Measurements from ENCODE around the gene TMSB10.

Gene TMSB10

DNA sequence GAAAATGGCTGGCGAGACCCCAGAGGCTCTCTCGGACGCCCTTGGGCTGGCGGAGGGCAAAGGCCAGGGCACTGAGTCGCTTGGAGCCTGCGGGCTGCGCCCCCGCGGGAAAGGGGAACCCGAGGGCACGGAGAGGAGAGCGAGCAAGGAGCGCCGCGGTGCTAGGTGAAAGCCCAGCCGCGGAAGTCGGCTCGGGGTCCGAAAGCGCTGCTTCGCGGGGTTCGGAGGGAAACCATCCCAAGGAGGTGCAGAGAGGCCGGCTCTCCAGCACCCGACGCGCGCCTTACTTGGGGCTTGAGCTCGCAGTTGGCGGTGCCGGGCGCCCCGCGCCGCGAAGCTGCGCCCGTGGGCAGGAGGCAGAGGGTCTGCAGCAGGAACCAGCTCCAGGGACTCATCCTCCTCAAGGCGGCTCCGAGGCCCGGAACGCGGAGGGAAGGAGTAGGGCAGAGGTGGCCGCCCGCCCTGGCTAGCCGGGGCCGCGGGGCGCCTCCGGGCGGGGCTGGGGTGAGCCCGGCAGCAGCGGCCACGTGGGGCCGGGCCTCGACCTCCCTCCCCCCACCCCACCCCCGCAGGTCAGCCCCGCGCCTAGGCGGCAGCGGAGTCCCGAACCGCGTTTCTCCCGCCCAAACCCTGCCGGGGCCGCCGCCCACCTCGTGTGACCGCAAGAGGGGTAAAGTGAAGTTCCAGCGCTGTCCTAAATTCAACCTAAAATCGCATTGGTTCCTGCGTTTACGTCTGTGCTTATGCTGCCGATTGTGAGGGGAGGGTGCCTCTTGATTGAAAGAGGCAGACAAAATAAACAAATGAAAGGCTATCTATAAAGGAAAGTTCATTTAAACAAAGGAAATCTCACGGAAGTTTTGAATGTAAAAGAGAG, 24.6 kb upstream of the TMSB10 start, which contains the start of gene TRABD2A:
TSS of gene TRABD2A (minus strand) at position 440 of the 877 bp plus-strand sequence. CDS start at position 395, 45 bp downstream.
- peak within 1 kb of the TSS; percentile 59 for H3K9ac ChIP-seq
- no peaks in the 10 kb centered on the region for H3K79me2 ChIP-seq (ENCODE audit: insufficient read depth, low read depth)
- H3K4me1 ChIP-seq (ENCODE audit: low read depth, poor library complexity, severe bottlenecking), result peaks cover 7% of the 10 kb centered on the region
- H3K4me3 ChIP-seq (IDR thresholded peaks at IDR 0.05; ENCODE audit: insufficient read depth, low read depth, low read length), result peak within 1 kb of the TSS; percentile 88
- no peak within 1 kb of the TSS for H3K27ac ChIP-seq
- TF ChIP-seq, protein P1, sequence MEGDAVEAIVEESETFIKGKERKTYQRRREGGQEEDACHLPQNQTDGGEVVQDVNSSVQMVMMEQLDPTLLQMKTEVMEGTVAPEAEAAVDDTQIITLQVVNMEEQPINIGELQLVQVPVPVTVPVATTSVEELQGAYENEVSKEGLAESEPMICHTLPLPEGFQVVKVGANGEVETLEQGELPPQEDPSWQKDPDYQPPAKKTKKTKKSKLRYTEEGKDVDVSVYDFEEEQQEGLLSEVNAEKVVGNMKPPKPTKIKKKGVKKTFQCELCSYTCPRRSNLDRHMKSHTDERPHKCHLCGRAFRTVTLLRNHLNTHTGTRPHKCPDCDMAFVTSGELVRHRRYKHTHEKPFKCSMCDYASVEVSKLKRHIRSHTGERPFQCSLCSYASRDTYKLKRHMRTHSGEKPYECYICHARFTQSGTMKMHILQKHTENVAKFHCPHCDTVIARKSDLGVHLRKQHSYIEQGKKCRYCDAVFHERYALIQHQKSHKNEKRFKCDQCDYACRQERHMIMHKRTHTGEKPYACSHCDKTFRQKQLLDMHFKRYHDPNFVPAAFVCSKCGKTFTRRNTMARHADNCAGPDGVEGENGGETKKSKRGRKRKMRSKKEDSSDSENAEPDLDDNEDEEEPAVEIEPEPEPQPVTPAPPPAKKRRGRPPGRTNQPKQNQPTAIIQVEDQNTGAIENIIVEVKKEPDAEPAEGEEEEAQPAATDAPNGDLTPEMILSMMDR (conservative IDR thresholded peaks at IDR 0.05; ENCODE audit: low read depth, low read length), result no peak
- H3K36me3 ChIP-seq (ENCODE audit: insufficient read depth), result no peaks in the 10 kb centered on the region
- no peaks in the 10 kb centered on the region for H4K20me1 ChIP-seq (ENCODE audit: insufficient read depth)
- peak within 1 kb of the TSS; percentile 84 for H2AFZ ChIP-seq (ENCODE audit: low read depth)
- H3K4me2 ChIP-seq, result peak within 1 kb of the TSS; percentile 79
- peaks cover 8% of the 10 kb centered on the region; the same call in 1 of the 2 replicates for H3K27me3 ChIP-seq (ENCODE audit: insufficient read depth, low read depth)

GRCh38 chr2:84881581-84882413, 23.7 kb upstream of the TMSB10 start:
- TF ChIP-seq, protein P1 (conservative IDR thresholded peaks at IDR 0.05; ENCODE audit: low read depth, low read length), result peak; percentile 86
- Histone ChIP-seq H3K4me1 (ENCODE audit: low read depth, poor library complexity, severe bottlenecking) (peaks cover 7% of the 10 kb centered on the region), H3K4me3 (IDR thresholded peaks at IDR 0.05; ENCODE audit: insufficient read depth, low read depth, low read length) (peak overlapping the region; percentile 88), H3K27ac (no peak overlapping the region), H3K9ac (peak overlapping the region; percentile 59; the same call in 1 of the 2 replicates), H3K36me3 (ENCODE audit: insufficient read depth) (no peaks in the 10 kb centered on the region), H2AFZ (ENCODE audit: low read depth) (peak overlapping the region; percentile 84), H3K27me3 (ENCODE audit: insufficient read depth, low read depth) (peaks cover 8% of the 10 kb centered on the region; the same call in 1 of the 2 replicates), H3K79me2 (ENCODE audit: insufficient read depth, low read depth) (no peaks in the 10 kb centered on the region), H3K4me2 (peak overlapping the region; percentile 79), H4K20me1 (ENCODE audit: insufficient read depth) (no peaks in the 10 kb centered on the region)

DNA sequence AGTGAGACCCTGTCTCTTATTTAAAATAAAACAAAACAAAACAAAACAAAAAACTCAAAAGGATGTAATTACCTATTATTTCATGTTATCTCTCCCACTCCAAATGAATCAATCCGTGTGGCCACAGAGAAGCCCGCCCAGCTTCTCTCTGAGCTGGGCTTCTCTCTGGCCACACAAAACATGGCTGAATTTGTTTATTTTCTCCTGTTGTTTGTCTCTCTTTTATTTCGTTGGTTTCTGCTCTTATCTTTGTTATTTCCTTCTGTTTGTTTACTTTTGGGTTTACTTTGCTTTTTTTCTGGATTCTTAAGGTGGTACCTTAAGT, 23.1 kb upstream of the TMSB10 start:
- no peak overlapping the region for H3K27ac ChIP-seq
- peaks cover 7% of the 10 kb centered on the region for H3K4me1 ChIP-seq (ENCODE audit: low read depth, poor library complexity, severe bottlenecking)
- H3K4me2 ChIP-seq, result peak overlapping the region; percentile 79
- no peak overlapping the region for H3K4me3 ChIP-seq (IDR thresholded peaks at IDR 0.05; ENCODE audit: insufficient read depth, low read depth, low read length)
- H3K79me2 ChIP-seq (ENCODE audit: insufficient read depth, low read depth), result no peaks in the 10 kb centered on the region
- H2AFZ ChIP-seq (ENCODE audit: low read depth), result peak overlapping the region; percentile 84
- TF ChIP-seq, protein P1 (conservative IDR thresholded peaks at IDR 0.05; ENCODE audit: low read depth, low read length), result peak; percentile 35
- H3K36me3 ChIP-seq (ENCODE audit: insufficient read depth), result no peaks in the 10 kb centered on the region
- H3K9ac ChIP-seq, result no peak overlapping the region
- H4K20me1 ChIP-seq (ENCODE audit: insufficient read depth), result no peaks in the 10 kb centered on the region
- H3K27me3 ChIP-seq (ENCODE audit: insufficient read depth, low read depth), result peaks cover 8% of the 10 kb centered on the region; the same call in 1 of the 2 replicates

- no peak overlapping the region for H2AFZ ChIP-seq (ENCODE audit: low read depth)
- H3K27me3 ChIP-seq (ENCODE audit: insufficient read depth, low read depth), result peaks cover 8% of the 10 kb centered on the region; the same call in 1 of the 2 replicates
- H3K79me2 ChIP-seq (ENCODE audit: insufficient read depth, low read depth), result no peaks in the 10 kb centered on the region
- H3K4me2 ChIP-seq, result peak overlapping the region; percentile 79
- H3K4me1 ChIP-seq (ENCODE audit: low read depth, poor library complexity, severe bottlenecking), result peaks cover 11% of the 10 kb centered on the region
- TF ChIP-seq, protein P1 (conservative IDR thresholded peaks at IDR 0.05; ENCODE audit: low read depth, low read length), result no peak
- H3K9ac ChIP-seq, result no peak overlapping the region
- H3K36me3 ChIP-seq (ENCODE audit: insufficient read depth), result no peaks in the 10 kb centered on the region
- H3K4me3 ChIP-seq (IDR thresholded peaks at IDR 0.05; ENCODE audit: insufficient read depth, low read depth, low read length), result no peak overlapping the region
- no peak overlapping the region for H3K27ac ChIP-seq
- no peaks in the 10 kb centered on the region for H4K20me1 ChIP-seq (ENCODE audit: insufficient read depth)
These were observed 22.5 kb upstream of the TMSB10 start for GRCh38 chr2:84882775-84883550.
